HL-60 (cell line): Measurements from ENCODE around the gene TRPV3.
"Not testable (repeated sequence)": the region's sequence is repeated elsewhere in the genome, so short reads cannot be mapped to it uniquely, and the experiment has no call there.

ENCODE experiments used
- DNase-seq, 2 experiments: peaks; one replicate each; pipeline ENCODE4 v3.0.0-alpha.2; 2010 to 2020; ENCODE audit warnings: low read depth in 1 of 2, low spot score in 1 of 2
- H3K27ac ChIP-seq: fragments of 250-450 bp; sonication (Bioruptor Pico); replicated peaks from 2 replicates; pipeline ENCODE4 v1.5.1; 2020; ENCODE audit warnings: mild to moderate bottlenecking, moderate library complexity
- H3K27me3 ChIP-seq: fragments of 250-450 bp; sonication (Bioruptor Pico); 2 replicates; pipeline ENCODE4 v1.5.1; 2021; ENCODE audit warnings: mild to moderate bottlenecking, moderate library complexity; ENCODE audit not compliant: insufficient read depth, poor library complexity, severe bottlenecking
- H3K4me3 ChIP-seq: replicated peaks from 2 replicates; pipeline ENCODE4 v1.5.1; 2011; ENCODE audit warnings: mild to moderate bottlenecking, control low read depth, low read length; ENCODE audit not compliant: insufficient read depth
- CTCF ChIP-seq: IDR thresholded peaks from one replicate; pipeline ENCODE4 v1.5.1; 2011; ENCODE audit warnings: low read length, control low read depth, inconsistent platforms; ENCODE audit not compliant: insufficient read depth
- GABPA ChIP-seq: IDR thresholded peaks from 2 replicates; pipeline ENCODE4 v1.6.1; 2012; ENCODE audit warnings: low read depth
- POLR2AphosphoS5 ChIP-seq: IDR thresholded peaks from 2 replicates; pipeline ENCODE4 v1.6.1; 2012; ENCODE audit warnings: low read depth
- REST ChIP-seq: IDR thresholded peaks from 2 replicates; pipeline ENCODE4 v1.6.1; 2012; ENCODE audit warnings: low read depth; ENCODE audit not compliant: insufficient replicate concordance
- SPI1 ChIP-seq: IDR thresholded peaks from 2 replicates; pipeline ENCODE4 v1.6.1; 2012; ENCODE audit warnings: low read depth, mild to moderate bottlenecking, borderline replicate concordance

Gene TRPV3

GRCh38 chr17:3569534-3570137, 12.0 kb upstream of the TRPV3 start:
- Histone ChIP-seq H3K4me3 (no peak overlapping the region), H3K27ac (no peak overlapping the region), H3K27me3 (no peaks in the 10 kb centered on the region)
- DNase-seq = no peak
- TF ChIP-seq REST = no peak
- no peak for TF ChIP-seq SPI1
- TF ChIP-seq CTCF = no peak
- TF ChIP-seq GABPA = no peak
- TF ChIP-seq POLR2AphosphoS5 = no peak

GRCh38 chr17:3566551-3566950, 8.9 kb upstream of the TRPV3 start:
- no peak for DNase-seq
- Histone ChIP-seq H3K4me3 (no peak overlapping the region), H3K27ac (no peak overlapping the region), H3K27me3 (no peaks in the 10 kb centered on the region)
- TF ChIP-seq REST = no peak
- TF ChIP-seq CTCF = no peak
- TF ChIP-seq POLR2AphosphoS5 = no peak
- no peak for TF ChIP-seq GABPA
- TF ChIP-seq SPI1 = no peak

- Histone ChIP-seq H3K27ac (no peak overlapping the region), H3K27me3 (no peaks in the 10 kb centered on the region), H3K4me3 (no peak overlapping the region)
- TF ChIP-seq REST = no peak
- TF ChIP-seq CTCF = no peak
- TF ChIP-seq SPI1 = no peak
- TF ChIP-seq GABPA = no peak
- no peak for TF ChIP-seq POLR2AphosphoS5
- DNase-seq = no peak
These were observed 7.5 kb upstream of the TRPV3 start for GRCh38 chr17:3565143-3565542.

GRCh38 chr17:3564241-3564640, 6.6 kb upstream of the TRPV3 start:
- H3K4me3 ChIP-seq, H3K27me3 ChIP-seq, H3K27ac ChIP-seq, DNase-seq: not testable (repeated sequence)
